Calu3 (cell line): Measurements from ENCODE around the gene RBPJ. TPM values are rescaled to one million over a fixed set of nuclear protein-coding genes. Genes with fewer than 3 reads are reported as not detected.

ENCODE experiments used
- BruUV-seq: library from RNA; stranded (reverse); fragments of 400-500 nt; replicated peaks from 2 replicates; lab custom pipeline; 2021; lab: Mats Ljungman, UMichigan
- CTCF ChIA-PET: fragments of 300-600 bp; sonication (Branson Sonifier 250); formaldehyde crosslinking; loops from one replicate; lab custom pipeline; 2022; ENCODE audit warnings: antibody characterized with exemption; lab: Charles Lee
- DNase-seq: peaks from one replicate; pipeline ENCODE4 v3.0.0; 2022
- H3K27ac Mint-ChIP-seq: one replicate; pipeline ENCODE4 v1.8.0; 2022; ENCODE audit warnings: mixed read lengths; ENCODE audit not compliant: unreplicated experiment
- H3K27me3 Mint-ChIP-seq: one replicate; pipeline ENCODE4 v1.8.0; 2022; ENCODE audit warnings: mixed read lengths; ENCODE audit not compliant: unreplicated experiment
- H3K36me3 Mint-ChIP-seq: one replicate; pipeline ENCODE4 v1.8.0; 2022; ENCODE audit warnings: mild to moderate bottlenecking, moderate library complexity, mixed read lengths; ENCODE audit not compliant: insufficient read depth, unreplicated experiment
- H3K4me1 Mint-ChIP-seq: one replicate; pipeline ENCODE4 v1.8.0; 2022; ENCODE audit warnings: mild to moderate bottlenecking, low read depth, mixed read lengths; ENCODE audit not compliant: unreplicated experiment
- H3K4me3 Mint-ChIP-seq: one replicate; pipeline ENCODE4 v1.8.0; 2022; ENCODE audit warnings: mild to moderate bottlenecking, low read depth, moderate library complexity, mixed read lengths; ENCODE audit not compliant: unreplicated experiment
- H3K9me3 Mint-ChIP-seq: one replicate; pipeline ENCODE4 v1.8.0; 2022; ENCODE audit warnings: low read depth, mixed read lengths; ENCODE audit not compliant: unreplicated experiment
- CTCF ChIP-seq: fragments of 200-600 bp; IDR thresholded peaks from one replicate; pipeline ENCODE4 v1.8.0; 2022; ENCODE audit warnings: antibody characterized with exemption; ENCODE audit not compliant: unreplicated experiment
- intact Hi-C: fragments of 100-400 bp; cut with micrococcal nuclease; formaldehyde crosslinking; loops from one replicate; pipeline ENCODE4 v1.10.0; 2022; ENCODE audit not compliant: unreplicated experiment
- total RNA-seq: library from RNA; stranded (reverse); gene quantifications from 2 replicates; pipeline ENCODE4 v1.2.3, GENCODE V29; 2022

Gene RBPJ
- total RNA-seq, 1 experiment from 2014 or later = 56.3 TPM

GRCh38 chr4:26425953-26426352, 105.1 kb downstream of the RBPJ start:
- H3K9me3 Mint-ChIP-seq = no peaks in the 10 kb centered on the region
- no peak for DNase-seq
- no peaks in the 10 kb centered on the region for H3K27me3 Mint-ChIP-seq
- TF ChIP-seq CTCF = no peak
- H3K36me3 Mint-ChIP-seq = peaks cover 18% of the 10 kb centered on the region
- CTCF ChIA-PET = interaction anchor here (0.7 kb wide), 1 partner anchor 18 kb away, joined by 8 read pairs; no protein-coding TSS in a partner anchor
- no peak overlapping the region for H3K4me3 Mint-ChIP-seq
- no peaks in the 10 kb centered on the region for H3K4me1 Mint-ChIP-seq
- intact Hi-C loops = no loop called here
- no TSS peak for BruUV-seq
- no peak overlapping the region for H3K27ac Mint-ChIP-seq

- TF ChIP-seq CTCF = no peak
- Mint-ChIP-seq H3K9me3 (no peaks in the 10 kb centered on the region), H3K36me3 (peaks cover 21% of the 10 kb centered on the region), H3K27me3 (no peaks in the 10 kb centered on the region), H3K4me1 (no peaks in the 10 kb centered on the region), H3K27ac (no peak overlapping the region), H3K4me3 (no peak overlapping the region)
- no TSS peak for BruUV-seq
- intact Hi-C loops = no loop called here
- CTCF ChIA-PET = no interaction called here
- DNase-seq = no peak
Observed at GRCh38 chr4:26426892-26427291, 106.1 kb downstream of the RBPJ start.

- H3K27me3 Mint-ChIP-seq = no peaks in the 10 kb centered on the region
- intact Hi-C loops = no loop called here
- no TSS peak for BruUV-seq
- no peaks in the 10 kb centered on the region for H3K4me1 Mint-ChIP-seq
- DNase-seq = no peak
- H3K4me3 Mint-ChIP-seq = no peak overlapping the region
- peaks cover 27% of the 10 kb centered on the region for H3K36me3 Mint-ChIP-seq
- no peak overlapping the region for H3K27ac Mint-ChIP-seq
- CTCF ChIA-PET = no interaction called here
- TF ChIP-seq CTCF = no peak
- H3K9me3 Mint-ChIP-seq = no peaks in the 10 kb centered on the region
Observed at GRCh38 chr4:26429910-26430309, 109.1 kb downstream of the RBPJ start.

- CTCF ChIA-PET = interaction anchor here (0.6 to 0.7 kb wide), 3 partner anchors 336 to 1939 kb away, joined by 3 to 5 read pairs (median 3); no protein-coding TSS in a partner anchor
- Mint-ChIP-seq H3K27ac (no peak overlapping the region), H3K9me3 (no peaks in the 10 kb centered on the region), H3K27me3 (no peaks in the 10 kb centered on the region), H3K4me3 (no peak overlapping the region), H3K36me3 (peaks cover 27% of the 10 kb centered on the region), H3K4me1 (no peaks in the 10 kb centered on the region)
- no TSS peak for BruUV-seq
- TF ChIP-seq CTCF = no peak
- intact Hi-C loops = no loop called here
- DNase-seq = no peak
Observed at GRCh38 chr4:26431461-26432180, 110.8 kb downstream of the RBPJ start.
